Hematopoietic multipotent progenitor cell treated with erythropoietin and hydrocortisone succinate and interleukin-3 and kit ligand, for 17 days (in vitro differentiated cells): Measurements from ENCODE around the gene CYP2U1.
"Not testable (repeated sequence)": the region's sequence is repeated elsewhere in the genome, so short reads cannot be mapped to it uniquely, and the experiment has no call there.

Source experiments
- DNase-seq: peaks from one replicate; pipeline ENCODE4 v3.0.0-alpha.2; 2015; ENCODE audit warnings: low spot score

The CYP2U1 gene

GRCh38 chr4:107922486-107923473, 8.6 kb upstream of the CYP2U1 start:
- no peak for DNase-seq

- not testable (repeated sequence) for DNase-seq
Observed at GRCh38 chr4:107925713-107926112, 5.6 kb upstream of the CYP2U1 start.

GRCh38 chr4:107926875-107927274, 4.5 kb upstream of the CYP2U1 start:
- DNase-seq = not testable (repeated sequence)

GRCh38 chr4:107931775-107932321, 499 bp downstream of the CYP2U1 start:
- DNase-seq = no peak

- DNase-seq = no peak
Observed at GRCh38 chr4:107935246-107935645, 3.9 kb downstream of the CYP2U1 start.

GRCh38 chr4:107937040-107937439, 5.7 kb downstream of the CYP2U1 start:
- no peak for DNase-seq

GRCh38 chr4:107939307-107939706, 8.0 kb downstream of the CYP2U1 start:
- DNase-seq = no peak

GRCh38 chr4:107945809-107946208, 14.5 kb downstream of the CYP2U1 start:
- no peak for DNase-seq

GRCh38 chr4:107950746-107951540, 19.6 kb downstream of the CYP2U1 start:
- no peak for DNase-seq

GRCh38 chr4:107951551-107951950, 20.2 kb downstream of the CYP2U1 start:
- DNase-seq = no peak

- no peak for DNase-seq
Observed at GRCh38 chr4:107956011-107956410, 24.7 kb downstream of the CYP2U1 start.

GRCh38 chr4:107966903-107967302, 35.6 kb downstream of the CYP2U1 start:
- DNase-seq = no peak

- DNase-seq = not testable (repeated sequence)
Observed at GRCh38 chr4:107967519-107967918, 36.2 kb downstream of the CYP2U1 start.

- DNase-seq = not testable (repeated sequence)
Observed at GRCh38 chr4:107967921-107968320, 36.6 kb downstream of the CYP2U1 start.

- no peak for DNase-seq
Observed at GRCh38 chr4:107970063-107970798, 38.9 kb downstream of the CYP2U1 start.

- DNase-seq = no peak
Observed at GRCh38 chr4:107972605-107973004, 41.3 kb downstream of the CYP2U1 start.

GRCh38 chr4:107974523-107974922, 43.2 kb downstream of the CYP2U1 start:
- DNase-seq = no peak

GRCh38 chr4:107977482-107977881, 46.1 kb downstream of the CYP2U1 start:
- no peak for DNase-seq

- DNase-seq = no peak
Observed at GRCh38 chr4:107977966-107978705, 46.8 kb downstream of the CYP2U1 start.

- no peak for DNase-seq
Observed at GRCh38 chr4:107978716-107979451, 47.5 kb downstream of the CYP2U1 start.
